ENCODE data around the gene PTPDC1.
A peak's percentile ranks its signal among the peaks of the same experiment; 100 is the strongest.
"Not testable (repeated sequence)": the region's sequence is repeated elsewhere in the genome, so short reads cannot be mapped to it uniquely, and the experiment has no call there.

PTPDC1 gene

GRCh38 chr9:94086486-94087345 is 2.5 kb downstream of the PTPDC1 start:
- H3K4me3 ChIP-seq (ENCODE audit: low read depth, low read length) = no peak overlapping the region
- TF ChIP-seq CTCF (IDR thresholded peaks at IDR 0.05; ENCODE audit: control insufficient read depth, extremely low read depth, insufficient read depth) = no peak
- DNase-seq (ENCODE audit: low read depth) = peak; percentile 34

- not testable (repeated sequence) for DNase-seq (ENCODE audit: low read depth)
Measured at GRCh38 chr9:94094219-94095145, 10.2 kb downstream of the PTPDC1 start.

DNA sequence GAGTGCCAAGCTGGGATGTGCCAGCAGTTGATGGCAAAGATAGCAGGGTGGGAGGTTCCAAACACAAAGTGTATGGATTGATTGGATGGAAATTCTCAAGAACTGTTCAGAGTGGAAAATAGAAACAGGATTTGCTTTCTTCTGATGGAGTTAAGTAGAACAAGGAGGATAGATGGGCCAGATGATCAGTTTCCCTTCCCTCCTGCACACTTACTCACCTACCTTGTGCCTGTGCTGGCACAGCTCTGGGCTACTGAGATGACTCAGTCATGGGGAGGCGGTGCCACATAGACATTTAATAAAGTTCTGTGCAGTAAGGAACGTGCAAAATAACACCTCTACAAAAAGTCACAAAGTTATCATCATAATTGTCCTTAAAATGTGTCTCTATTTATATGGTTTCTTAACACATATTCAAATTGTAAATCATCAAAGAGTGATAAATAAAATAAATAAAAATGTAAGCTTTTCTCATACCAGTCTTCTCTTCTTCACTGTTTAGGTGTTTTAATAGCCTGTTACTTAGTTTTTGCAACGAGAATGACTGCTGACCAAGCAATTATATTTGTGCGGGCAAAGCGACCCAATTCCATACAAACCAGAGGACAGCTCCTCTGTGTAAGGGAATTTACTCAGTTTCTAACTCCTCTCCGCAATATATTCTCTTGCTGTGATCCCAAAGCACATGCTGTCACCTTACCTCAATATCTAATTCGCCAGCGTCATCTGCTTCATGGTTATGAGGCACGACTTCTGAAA is 12.7 kb downstream of the PTPDC1 start:
- DNase-seq (ENCODE audit: low read depth) = no peak
- TF ChIP-seq CTCF (IDR thresholded peaks at IDR 0.05; ENCODE audit: control insufficient read depth, extremely low read depth, insufficient read depth) = no peak
- no peak overlapping the region for H3K4me3 ChIP-seq (ENCODE audit: low read depth, low read length)

More at GRCh38 chr9:94094219-94095145, 10.2 kb downstream of the PTPDC1 start:
- H3K4me3 ChIP-seq (ENCODE audit: low read depth, low read length) = not testable (repeated sequence)

- no peak overlapping the region for H3K4me3 ChIP-seq (ENCODE audit: low read depth, low read length)
- DNase-seq (ENCODE audit: low read depth) = no peak
- no peak for TF ChIP-seq CTCF (IDR thresholded peaks at IDR 0.05; ENCODE audit: control insufficient read depth, extremely low read depth, insufficient read depth)
Measured at GRCh38 chr9:94097788-94098414, 13.6 kb downstream of the PTPDC1 start.

DNA sequence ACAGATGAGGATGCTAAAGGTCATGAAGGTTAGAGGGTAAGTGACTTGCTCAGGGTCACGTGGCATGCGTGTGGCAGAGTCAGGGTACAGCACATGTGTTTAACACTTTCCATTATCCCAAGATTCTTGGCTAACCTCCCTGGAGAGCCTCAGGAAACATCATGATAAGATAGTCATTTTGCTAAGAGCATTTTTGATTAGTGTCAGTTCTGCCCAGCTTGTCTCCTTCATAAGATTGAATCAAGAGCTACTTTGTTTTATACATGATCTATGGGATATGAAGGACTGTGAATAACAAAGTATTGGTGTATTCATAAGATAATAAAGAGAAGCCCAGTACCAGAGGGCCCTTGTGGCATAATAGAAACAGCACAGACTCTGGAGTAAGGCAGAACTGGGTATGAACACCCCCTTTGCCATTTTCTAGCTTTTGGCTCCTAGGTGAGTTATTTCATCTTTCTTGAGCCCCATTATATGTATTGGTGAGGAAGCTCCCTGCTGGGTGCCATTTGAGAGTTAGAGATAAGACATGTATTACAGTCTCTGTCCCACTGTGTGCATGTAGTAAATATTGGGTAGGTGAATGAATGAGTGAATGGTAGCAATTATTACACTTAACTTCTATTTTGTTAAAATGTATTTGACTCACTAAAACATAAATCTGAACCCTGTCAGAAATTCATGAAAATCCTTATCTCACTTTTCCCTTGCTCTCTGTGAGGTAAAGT is 16.1 kb downstream of the PTPDC1 start:
- no peak overlapping the region for H3K4me3 ChIP-seq (ENCODE audit: low read depth, low read length)
- no peak for DNase-seq (ENCODE audit: low read depth)
- no peak for TF ChIP-seq CTCF (IDR thresholded peaks at IDR 0.05; ENCODE audit: control insufficient read depth, extremely low read depth, insufficient read depth)

- no peak overlapping the region for H3K4me3 ChIP-seq (ENCODE audit: low read depth, low read length)
- no peak for TF ChIP-seq CTCF (IDR thresholded peaks at IDR 0.05; ENCODE audit: control insufficient read depth, extremely low read depth, insufficient read depth)
- DNase-seq (ENCODE audit: low read depth) = no peak
Measured at GRCh38 chr9:94101162-94101853, 17.0 kb downstream of the PTPDC1 start.
